ENCODE measurements around the gene ALK. TPM values are rescaled to one million over a fixed set of nuclear protein-coding genes. Genes with fewer than 3 reads are reported as not detected.
A peak's percentile ranks its signal among the peaks of the same experiment; 100 is the strongest.

ALK gene
- total and polyA plus RNA-seq, 12 donors = 0.09 to 1.8 (median 0.53) TPM; not detected in 1

DNA sequence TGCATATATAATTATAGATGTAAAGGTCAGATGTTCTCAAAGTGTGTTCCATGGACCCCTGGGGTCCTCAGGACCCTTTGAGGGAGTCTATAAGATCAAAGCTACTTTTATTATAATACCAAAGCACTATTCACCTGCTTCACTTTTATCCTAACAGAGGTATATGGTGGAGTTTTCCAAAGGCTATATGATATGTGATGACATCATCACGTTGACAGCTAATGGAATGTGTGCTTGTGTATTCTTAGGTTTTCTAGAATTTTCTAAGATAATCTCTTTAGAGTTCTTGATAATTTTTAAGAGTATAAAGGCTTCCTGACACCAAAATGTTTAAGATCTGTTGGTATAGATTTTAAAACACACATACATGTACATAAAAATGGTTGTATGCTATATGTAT lies 10.4 kb upstream of the ALK start:
- DNase-seq = no peak
- no peaks in the 10 kb centered on the region for H3K9me3 ChIP-seq (replicated peaks in 1 of 3)
- H3K4me1 ChIP-seq (replicated peaks in 1 of 2) = no peaks in the 10 kb centered on the region
- intact Hi-C loops (cut with DNase I) = no loop called here
- no peaks in the 10 kb centered on the region for H3K36me3 ChIP-seq (replicated peaks in 1 of 2)
- H3K4me3 ChIP-seq = no peak overlapping the region
- no peaks in the 10 kb centered on the region for H3K27me3 ChIP-seq
- 0 to 32% (median 9%) methylated on average over 1 of the region's 1 CpG for WGBS, 4 donors
- H3K27ac ChIP-seq = no peak overlapping the region
- TF ChIP-seq POLR2A (IDR thresholded peaks at IDR 0.05) = no peak

GRCh38 chr2:29923110-29923721 lies 1.8 kb upstream of the ALK start:
- 23 to 26% (median 24%) methylated on average over 3 of the region's 3 CpGs for WGBS, 4 donors
- DNase-seq = peak; percentile 42 to 91 (median 70)
- H3K27me3 ChIP-seq = peaks cover 13% of the 10 kb centered on the region
- intact Hi-C loops (cut with DNase I) = loop anchor here (5.0 kb wide), 2 partner anchors 104 to 149 kb away; no protein-coding TSS in a partner anchor
- H3K4me1 ChIP-seq (replicated peaks in 1 of 2) = peaks cover 19 to 21% of the 10 kb centered on the region in 2 donors
- H3K9me3 ChIP-seq (replicated peaks in 1 of 3) = no peaks in the 10 kb centered on the region
- no peak overlapping the region for H3K4me3 ChIP-seq
- TF ChIP-seq POLR2A (IDR thresholded peaks at IDR 0.05) = no peak
- TF ChIP-seq, protein P1, sequence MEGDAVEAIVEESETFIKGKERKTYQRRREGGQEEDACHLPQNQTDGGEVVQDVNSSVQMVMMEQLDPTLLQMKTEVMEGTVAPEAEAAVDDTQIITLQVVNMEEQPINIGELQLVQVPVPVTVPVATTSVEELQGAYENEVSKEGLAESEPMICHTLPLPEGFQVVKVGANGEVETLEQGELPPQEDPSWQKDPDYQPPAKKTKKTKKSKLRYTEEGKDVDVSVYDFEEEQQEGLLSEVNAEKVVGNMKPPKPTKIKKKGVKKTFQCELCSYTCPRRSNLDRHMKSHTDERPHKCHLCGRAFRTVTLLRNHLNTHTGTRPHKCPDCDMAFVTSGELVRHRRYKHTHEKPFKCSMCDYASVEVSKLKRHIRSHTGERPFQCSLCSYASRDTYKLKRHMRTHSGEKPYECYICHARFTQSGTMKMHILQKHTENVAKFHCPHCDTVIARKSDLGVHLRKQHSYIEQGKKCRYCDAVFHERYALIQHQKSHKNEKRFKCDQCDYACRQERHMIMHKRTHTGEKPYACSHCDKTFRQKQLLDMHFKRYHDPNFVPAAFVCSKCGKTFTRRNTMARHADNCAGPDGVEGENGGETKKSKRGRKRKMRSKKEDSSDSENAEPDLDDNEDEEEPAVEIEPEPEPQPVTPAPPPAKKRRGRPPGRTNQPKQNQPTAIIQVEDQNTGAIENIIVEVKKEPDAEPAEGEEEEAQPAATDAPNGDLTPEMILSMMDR (IDR thresholded peaks at IDR 0.05) = peak; percentile 72 to 99 (median 84)
- H3K36me3 ChIP-seq (replicated peaks in 1 of 2) = no peaks in the 10 kb centered on the region
- H3K27ac ChIP-seq = no peak overlapping the region

DNA sequence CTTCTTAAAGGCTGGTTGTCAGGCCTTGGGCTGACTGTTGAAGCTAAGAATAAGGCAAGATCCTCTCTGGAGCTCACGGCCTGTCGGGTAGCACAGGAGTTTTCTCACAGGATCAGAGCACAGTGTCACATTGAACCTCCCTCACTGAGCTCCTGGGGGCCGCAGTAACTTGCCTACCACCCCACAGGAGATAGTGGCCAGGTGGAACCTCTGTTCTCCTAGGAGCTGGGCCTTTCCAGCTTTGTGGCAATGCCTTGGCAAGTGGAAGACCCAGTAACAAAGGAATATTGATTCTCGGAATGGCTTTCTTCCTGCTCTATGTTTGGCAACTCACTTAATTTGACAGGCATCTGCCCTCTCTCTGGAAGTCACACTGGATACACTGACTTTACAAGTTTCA lies 1.2 kb upstream of the ALK start:
- H3K4me1 ChIP-seq (replicated peaks in 1 of 2) = peaks cover 19 to 21% of the 10 kb centered on the region in 2 donors
- no peak for TF ChIP-seq POLR2A (IDR thresholded peaks at IDR 0.05)
- intact Hi-C loops (cut with DNase I) = loop anchor here (5.0 kb wide), 2 partner anchors 105 to 150 kb away; no protein-coding TSS in a partner anchor
- H3K27me3 ChIP-seq = peaks cover 19% of the 10 kb centered on the region
- no peak overlapping the region for H3K4me3 ChIP-seq
- H3K9me3 ChIP-seq (replicated peaks in 1 of 3) = no peaks in the 10 kb centered on the region
- no peak for DNase-seq
- no peak overlapping the region for H3K27ac ChIP-seq
- 69 to 90% (median 76%) methylated on average over 1 to 4 of the region's 4 CpGs for WGBS, 4 donors
- no peaks in the 10 kb centered on the region for H3K36me3 ChIP-seq (replicated peaks in 1 of 2)

DNA sequence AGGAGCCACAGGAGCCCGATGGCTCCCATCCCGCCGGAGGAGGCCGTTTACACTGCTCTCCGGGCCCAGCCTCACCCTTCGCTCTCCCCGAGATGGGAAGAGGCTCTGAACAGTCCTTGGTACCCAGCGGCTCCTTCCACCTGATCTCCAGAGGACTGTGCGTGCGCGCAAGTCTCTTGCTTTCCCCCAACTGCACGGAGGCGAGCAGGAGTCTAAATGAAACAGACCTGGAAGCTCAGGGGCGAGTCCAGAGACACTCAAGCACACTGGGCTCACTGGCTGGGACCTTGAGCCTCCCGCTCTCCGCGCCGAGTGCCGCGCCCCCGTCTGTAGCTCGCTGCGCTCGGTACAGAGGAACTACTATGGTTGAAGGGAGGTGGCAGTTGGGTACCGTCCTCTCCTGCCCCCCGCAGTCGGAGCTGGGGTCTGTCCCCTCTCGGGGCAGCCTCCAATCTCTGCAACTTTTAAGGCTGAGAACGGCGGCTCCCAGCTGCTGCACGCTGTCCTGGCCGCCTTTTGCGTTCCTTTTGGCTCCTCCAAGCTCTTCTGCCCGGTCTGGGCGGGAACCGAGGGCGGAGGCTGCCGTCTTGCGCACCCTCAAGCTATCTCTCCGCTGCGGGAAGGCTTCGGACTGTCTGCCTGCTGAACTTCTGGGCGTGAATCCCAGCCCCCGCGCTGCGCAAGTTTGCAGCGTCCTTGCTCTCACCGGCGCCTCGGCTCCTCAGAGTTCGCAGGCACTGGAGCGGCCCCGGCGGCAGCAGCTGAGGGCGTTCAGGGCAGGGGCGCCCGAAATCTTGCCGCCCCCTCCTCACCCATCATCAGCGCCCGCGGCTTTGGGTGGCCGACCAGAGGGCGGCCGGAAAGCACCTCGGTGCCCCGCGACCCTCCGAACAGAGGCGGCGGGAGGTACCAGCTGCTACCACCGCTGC lies 491 bp downstream of the ALK start:
- intact Hi-C loops (cut with DNase I) = loop anchor here (5.0 kb wide), 2 partner anchors 106 to 151 kb away; no protein-coding TSS in a partner anchor
- peaks cover 21% of the 10 kb centered on the region for H3K27me3 ChIP-seq

More for the DNA sequence above, 491 bp downstream of the ALK start:
- Histone ChIP-seq H3K9me3 (replicated peaks in 1 of 3) (no peaks in the 10 kb centered on the region), H3K27ac (peak overlapping the region in 1 of 5 donors; percentile 52), H3K4me1 (replicated peaks in 1 of 2) (peaks cover 19 to 21% of the 10 kb centered on the region in 2 donors), H3K36me3 (replicated peaks in 1 of 2) (no peaks in the 10 kb centered on the region), H3K4me3 (peak overlapping the region in 1 of 4 donors; percentile 37)
- peak; percentile 12 to 54 (median 20) for DNase-seq
- TF ChIP-seq, protein P1 (IDR thresholded peaks at IDR 0.05) = no peak
- 1 to 3% (median 2%) methylated on average over 5 to 71 of the region's 71 CpGs for WGBS, 4 donors
